ENCODE data around the gene ZDHHC17. TPM values are rescaled to one million over a fixed set of nuclear protein-coding genes. Genes with fewer than 3 reads are reported as not detected.

ZDHHC17 gene
- total and polyA plus RNA-seq, 4 donors, result 3.4 to 91.2 (median 15.2) TPM

DNA sequence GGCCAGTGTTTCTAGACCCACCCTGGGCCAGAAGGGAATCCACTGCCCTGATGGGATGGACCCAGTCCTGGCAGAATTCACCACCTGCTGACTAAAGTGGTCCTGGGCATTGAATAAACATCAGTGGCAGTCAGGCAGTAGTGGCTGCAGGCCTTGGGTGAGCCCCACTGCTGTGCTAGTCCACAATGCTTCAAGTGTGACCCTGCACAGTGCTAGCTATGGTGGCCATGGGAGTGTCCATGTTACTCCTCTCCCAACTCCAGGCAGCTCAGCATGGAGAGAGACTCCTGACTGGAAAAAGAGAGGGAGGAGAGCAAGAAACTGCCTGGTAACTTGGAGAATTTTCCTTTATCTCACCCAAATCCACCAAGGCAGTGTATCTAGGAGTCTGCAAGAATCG is 132.4 kb downstream of the ZDHHC17 start:
- no peak overlapping the region for H3K27ac ChIP-seq (ENCODE audit: low read depth in 1 of 2, low read length in 2 of 2)
- H3K9ac ChIP-seq (ENCODE audit: low read depth in 1 of 2, low read length in 2 of 2), result no peak overlapping the region
- no peak overlapping the region for H3K4me3 ChIP-seq (ENCODE audit: low read depth in 1 of 3, low read length in 3 of 3)
- DNase-seq (ENCODE audit: low spot score), result no peak
- H3K9me3 ChIP-seq (ENCODE audit: control insufficient read depth in 4 of 4, low read length in 3 of 4), result peaks cover 0 to 2% (median 0%) of the 10 kb centered on the region in 4 donors
- TF ChIP-seq TAF1 (conservative IDR thresholded peaks at IDR 0.05), result no peak
- no peak for TF ChIP-seq FOXA2 (IDR thresholded peaks at IDR 0.05)
- TF ChIP-seq HNF4G (IDR thresholded peaks at IDR 0.05), result no peak
- TF ChIP-seq JUND (IDR thresholded peaks at IDR 0.05), result no peak
- no peak for TF ChIP-seq HNF4A (conservative IDR thresholded peaks at IDR 0.05)
- TF ChIP-seq RXRA (IDR thresholded peaks at IDR 0.05), result no peak
- TF ChIP-seq, protein P1, sequence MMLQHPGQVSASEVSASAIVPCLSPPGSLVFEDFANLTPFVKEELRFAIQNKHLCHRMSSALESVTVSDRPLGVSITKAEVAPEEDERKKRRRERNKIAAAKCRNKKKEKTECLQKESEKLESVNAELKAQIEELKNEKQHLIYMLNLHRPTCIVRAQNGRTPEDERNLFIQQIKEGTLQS (IDR thresholded peaks at IDR 0.05), result no peak
- no peak for TF ChIP-seq YY1 (IDR thresholded peaks at IDR 0.05)
- TF ChIP-seq, protein P2, sequence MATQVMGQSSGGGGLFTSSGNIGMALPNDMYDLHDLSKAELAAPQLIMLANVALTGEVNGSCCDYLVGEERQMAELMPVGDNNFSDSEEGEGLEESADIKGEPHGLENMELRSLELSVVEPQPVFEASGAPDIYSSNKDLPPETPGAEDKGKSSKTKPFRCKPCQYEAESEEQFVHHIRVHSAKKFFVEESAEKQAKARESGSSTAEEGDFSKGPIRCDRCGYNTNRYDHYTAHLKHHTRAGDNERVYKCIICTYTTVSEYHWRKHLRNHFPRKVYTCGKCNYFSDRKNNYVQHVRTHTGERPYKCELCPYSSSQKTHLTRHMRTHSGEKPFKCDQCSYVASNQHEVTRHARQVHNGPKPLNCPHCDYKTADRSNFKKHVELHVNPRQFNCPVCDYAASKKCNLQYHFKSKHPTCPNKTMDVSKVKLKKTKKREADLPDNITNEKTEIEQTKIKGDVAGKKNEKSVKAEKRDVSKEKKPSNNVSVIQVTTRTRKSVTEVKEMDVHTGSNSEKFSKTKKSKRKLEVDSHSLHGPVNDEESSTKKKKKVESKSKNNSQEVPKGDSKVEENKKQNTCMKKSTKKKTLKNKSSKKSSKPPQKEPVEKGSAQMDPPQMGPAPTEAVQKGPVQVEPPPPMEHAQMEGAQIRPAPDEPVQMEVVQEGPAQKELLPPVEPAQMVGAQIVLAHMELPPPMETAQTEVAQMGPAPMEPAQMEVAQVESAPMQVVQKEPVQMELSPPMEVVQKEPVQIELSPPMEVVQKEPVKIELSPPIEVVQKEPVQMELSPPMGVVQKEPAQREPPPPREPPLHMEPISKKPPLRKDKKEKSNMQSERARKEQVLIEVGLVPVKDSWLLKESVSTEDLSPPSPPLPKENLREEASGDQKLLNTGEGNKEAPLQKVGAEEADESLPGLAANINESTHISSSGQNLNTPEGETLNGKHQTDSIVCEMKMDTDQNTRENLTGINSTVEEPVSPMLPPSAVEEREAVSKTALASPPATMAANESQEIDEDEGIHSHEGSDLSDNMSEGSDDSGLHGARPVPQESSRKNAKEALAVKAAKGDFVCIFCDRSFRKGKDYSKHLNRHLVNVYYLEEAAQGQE (IDR thresholded peaks at IDR 0.05), result no peak
- TF ChIP-seq, protein P3, sequence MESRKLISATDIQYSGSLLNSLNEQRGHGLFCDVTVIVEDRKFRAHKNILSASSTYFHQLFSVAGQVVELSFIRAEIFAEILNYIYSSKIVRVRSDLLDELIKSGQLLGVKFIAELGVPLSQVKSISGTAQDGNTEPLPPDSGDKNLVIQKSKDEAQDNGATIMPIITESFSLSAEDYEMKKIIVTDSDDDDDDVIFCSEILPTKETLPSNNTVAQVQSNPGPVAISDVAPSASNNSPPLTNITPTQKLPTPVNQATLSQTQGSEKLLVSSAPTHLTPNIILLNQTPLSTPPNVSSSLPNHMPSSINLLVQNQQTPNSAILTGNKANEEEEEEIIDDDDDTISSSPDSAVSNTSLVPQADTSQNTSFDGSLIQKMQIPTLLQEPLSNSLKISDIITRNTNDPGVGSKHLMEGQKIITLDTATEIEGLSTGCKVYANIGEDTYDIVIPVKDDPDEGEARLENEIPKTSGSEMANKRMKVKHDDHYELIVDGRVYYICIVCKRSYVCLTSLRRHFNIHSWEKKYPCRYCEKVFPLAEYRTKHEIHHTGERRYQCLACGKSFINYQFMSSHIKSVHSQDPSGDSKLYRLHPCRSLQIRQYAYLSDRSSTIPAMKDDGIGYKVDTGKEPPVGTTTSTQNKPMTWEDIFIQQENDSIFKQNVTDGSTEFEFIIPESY (IDR thresholded peaks at IDR 0.05), result no peak
- no peak for TF ChIP-seq FOXA1 (IDR thresholded peaks at IDR 0.05)
- TF ChIP-seq, protein P4, sequence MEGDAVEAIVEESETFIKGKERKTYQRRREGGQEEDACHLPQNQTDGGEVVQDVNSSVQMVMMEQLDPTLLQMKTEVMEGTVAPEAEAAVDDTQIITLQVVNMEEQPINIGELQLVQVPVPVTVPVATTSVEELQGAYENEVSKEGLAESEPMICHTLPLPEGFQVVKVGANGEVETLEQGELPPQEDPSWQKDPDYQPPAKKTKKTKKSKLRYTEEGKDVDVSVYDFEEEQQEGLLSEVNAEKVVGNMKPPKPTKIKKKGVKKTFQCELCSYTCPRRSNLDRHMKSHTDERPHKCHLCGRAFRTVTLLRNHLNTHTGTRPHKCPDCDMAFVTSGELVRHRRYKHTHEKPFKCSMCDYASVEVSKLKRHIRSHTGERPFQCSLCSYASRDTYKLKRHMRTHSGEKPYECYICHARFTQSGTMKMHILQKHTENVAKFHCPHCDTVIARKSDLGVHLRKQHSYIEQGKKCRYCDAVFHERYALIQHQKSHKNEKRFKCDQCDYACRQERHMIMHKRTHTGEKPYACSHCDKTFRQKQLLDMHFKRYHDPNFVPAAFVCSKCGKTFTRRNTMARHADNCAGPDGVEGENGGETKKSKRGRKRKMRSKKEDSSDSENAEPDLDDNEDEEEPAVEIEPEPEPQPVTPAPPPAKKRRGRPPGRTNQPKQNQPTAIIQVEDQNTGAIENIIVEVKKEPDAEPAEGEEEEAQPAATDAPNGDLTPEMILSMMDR (IDR thresholded peaks at IDR 0.05; ENCODE audit: low read depth, low read length, missing input control), result no peak
- TF ChIP-seq, protein P5, sequence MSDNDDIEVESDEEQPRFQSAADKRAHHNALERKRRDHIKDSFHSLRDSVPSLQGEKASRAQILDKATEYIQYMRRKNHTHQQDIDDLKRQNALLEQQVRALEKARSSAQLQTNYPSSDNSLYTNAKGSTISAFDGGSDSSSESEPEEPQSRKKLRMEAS (IDR thresholded peaks at IDR 0.05), result no peak
- no peak for TF ChIP-seq SP1 (IDR thresholded peaks at IDR 0.05)
- no peak for TF ChIP-seq NR2F2 (IDR thresholded peaks at IDR 0.05)
- no peak for TF ChIP-seq GABPA (IDR thresholded peaks at IDR 0.05 in 1 of 2, conservative IDR thresholded peaks at IDR 0.05 in 1 of 2)
- no peak for TF ChIP-seq RAD21 (IDR thresholded peaks at IDR 0.05)
- TF ChIP-seq EGR1 (IDR thresholded peaks at IDR 0.05; ENCODE audit: low read depth in 2 of 2), result no peak
- H3K27me3 ChIP-seq (ENCODE audit: control insufficient read depth in 4 of 4, insufficient read depth in 4 of 4, low read length in 3 of 4), result no peaks in the 10 kb centered on the region
- no peaks in the 10 kb centered on the region for H3K36me3 ChIP-seq (ENCODE audit: control insufficient read depth in 4 of 4, insufficient read depth in 3 of 4, low read depth in 1 of 4, low read length in 3 of 4)
- WGBS, result 100% methylated on average over 1 of the region's 1 CpG
- H3K4me1 ChIP-seq (ENCODE audit: control insufficient read depth in 4 of 4, insufficient read depth in 4 of 4, low read length in 3 of 4), result no peaks in the 10 kb centered on the region

All from liver (tissue), 9 donors.